GM13977 (cell line): ENCODE measurements around the gene PIK3R5.

ENCODE experiments used
- DNase-seq: peaks from one replicate; pipeline ENCODE4 v3.0.0; 2012; ENCODE audit warnings: low spot score
- in situ Hi-C: fragments of 300-500 bp; cut with MboI; formaldehyde crosslinking; loops from one replicate; pipeline ENCODE4 v1.12.0; 2022; ENCODE audit warnings: low sequenced_read_pairs, low pct_unique_long_range_greater_than_20kb, mixed read lengths, inconsistent platforms; ENCODE audit not compliant: unreplicated experiment
- TF ChIP-seq, protein P1 (sequence below): IDR thresholded peaks from 2 replicates; pipeline ENCODE4 v1.5.1; 2012; ENCODE audit warnings: mild to moderate bottlenecking, control low read depth; ENCODE audit not compliant: insufficient read depth; ENCODE audit errors: extremely low read depth, missing control alignments

Gene PIK3R5

DNA sequence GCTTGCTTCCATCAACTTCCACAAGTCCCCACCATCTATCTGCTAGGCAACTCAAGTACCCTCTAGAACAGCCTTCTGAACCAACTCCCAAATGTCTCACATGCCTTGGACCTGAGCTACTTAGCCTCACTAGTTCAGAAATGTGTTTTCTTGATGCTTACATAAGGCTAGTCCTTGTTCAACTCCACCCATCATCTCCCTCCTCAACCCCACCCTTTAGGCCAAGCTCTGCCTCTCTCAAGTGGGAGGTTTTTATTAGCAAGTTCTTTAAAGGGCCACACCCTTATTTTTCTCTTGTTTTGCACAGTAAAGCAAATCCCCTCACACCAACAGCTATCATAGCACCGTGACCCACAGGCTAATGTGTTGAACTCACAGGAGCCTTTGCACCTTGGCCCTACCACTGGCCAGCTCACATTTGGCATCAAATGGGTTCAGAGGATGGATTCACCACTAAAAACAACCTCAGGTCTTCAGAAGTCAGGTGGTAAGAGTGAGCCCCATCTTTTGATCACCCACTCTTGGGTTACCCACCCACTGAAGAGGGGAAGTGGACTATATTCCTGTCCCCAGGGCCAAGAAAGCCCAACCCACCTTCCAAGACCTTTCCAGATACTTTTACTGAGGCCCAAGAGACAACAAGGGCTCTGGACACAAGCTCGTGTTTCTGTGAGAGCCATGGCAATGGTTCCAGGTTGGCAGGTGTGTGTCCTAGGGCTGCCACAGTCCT lies 12.2 kb downstream of the PIK3R5 start:
- TF ChIP-seq, protein P1, sequence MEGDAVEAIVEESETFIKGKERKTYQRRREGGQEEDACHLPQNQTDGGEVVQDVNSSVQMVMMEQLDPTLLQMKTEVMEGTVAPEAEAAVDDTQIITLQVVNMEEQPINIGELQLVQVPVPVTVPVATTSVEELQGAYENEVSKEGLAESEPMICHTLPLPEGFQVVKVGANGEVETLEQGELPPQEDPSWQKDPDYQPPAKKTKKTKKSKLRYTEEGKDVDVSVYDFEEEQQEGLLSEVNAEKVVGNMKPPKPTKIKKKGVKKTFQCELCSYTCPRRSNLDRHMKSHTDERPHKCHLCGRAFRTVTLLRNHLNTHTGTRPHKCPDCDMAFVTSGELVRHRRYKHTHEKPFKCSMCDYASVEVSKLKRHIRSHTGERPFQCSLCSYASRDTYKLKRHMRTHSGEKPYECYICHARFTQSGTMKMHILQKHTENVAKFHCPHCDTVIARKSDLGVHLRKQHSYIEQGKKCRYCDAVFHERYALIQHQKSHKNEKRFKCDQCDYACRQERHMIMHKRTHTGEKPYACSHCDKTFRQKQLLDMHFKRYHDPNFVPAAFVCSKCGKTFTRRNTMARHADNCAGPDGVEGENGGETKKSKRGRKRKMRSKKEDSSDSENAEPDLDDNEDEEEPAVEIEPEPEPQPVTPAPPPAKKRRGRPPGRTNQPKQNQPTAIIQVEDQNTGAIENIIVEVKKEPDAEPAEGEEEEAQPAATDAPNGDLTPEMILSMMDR: no peak
- no peak for DNase-seq
- in situ Hi-C loops: no loop called here

GRCh38 chr17:8952191-8952590 lies 13.3 kb downstream of the PIK3R5 start:
- no peak for DNase-seq
- in situ Hi-C loops: no loop called here
- TF ChIP-seq, protein P1: no peak

DNA sequence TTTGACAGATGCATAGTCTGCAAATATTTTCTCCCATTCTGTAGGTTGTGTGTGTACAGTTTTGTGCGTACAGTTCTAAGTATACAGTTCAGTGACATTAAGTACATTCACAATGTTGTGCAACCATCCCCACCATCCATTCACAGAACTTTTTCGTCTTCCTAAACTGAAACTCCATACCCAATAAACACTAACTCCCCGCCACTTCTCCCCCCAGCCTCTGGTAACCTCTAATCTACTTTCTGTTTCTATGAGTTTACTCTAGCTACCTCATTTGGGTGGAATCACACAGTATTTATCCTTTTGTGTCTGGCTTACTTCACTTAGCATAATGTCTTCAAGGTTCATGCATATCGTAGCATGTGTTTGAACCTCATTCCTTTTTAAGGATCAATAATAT lies 14.3 kb downstream of the PIK3R5 start:
- TF ChIP-seq, protein P1: no peak
- in situ Hi-C loops: no loop called here
- DNase-seq: no peak

- no peak for DNase-seq
- TF ChIP-seq, protein P1: no peak
- in situ Hi-C loops: no loop called here
Observed at GRCh38 chr17:8949061-8949661, 16.3 kb downstream of the PIK3R5 start.

GRCh38 chr17:8948462-8948861 lies 17.0 kb downstream of the PIK3R5 start:
- in situ Hi-C loops: no loop called here
- DNase-seq: no peak
- TF ChIP-seq, protein P1: no peak

DNA sequence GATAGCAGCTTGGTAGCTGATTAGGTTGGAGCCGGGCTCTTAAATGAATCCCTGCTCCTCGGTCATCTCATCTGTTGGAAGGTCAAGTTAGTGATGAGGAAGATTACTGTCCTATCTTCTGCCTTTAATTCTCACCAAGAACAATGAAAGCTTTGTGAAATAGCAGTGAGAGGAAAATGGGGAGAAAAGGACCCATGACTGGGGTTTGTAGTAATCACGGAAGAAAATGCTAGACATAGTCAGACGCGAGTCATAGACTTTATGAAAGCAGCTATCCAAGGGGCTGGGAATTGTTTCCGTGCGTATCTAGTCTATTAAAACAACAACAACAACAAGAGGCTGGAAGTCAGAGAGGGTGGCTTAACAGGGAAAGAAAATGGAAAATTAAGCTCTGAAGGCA lies 18.3 kb downstream of the PIK3R5 start:
- no peak for DNase-seq
- in situ Hi-C loops: no loop called here
- TF ChIP-seq, protein P1: no peak
